HepG2 (cell line): ENCODE data around the gene SLC9A9. TPM values are rescaled to one million over a fixed set of nuclear protein-coding genes. Genes with fewer than 3 reads are reported as not detected.

ENCODE experiments used
- ATAC-seq: fragments of 200-7000 bp; cut with Tn5 transposase; 3 replicates; pipeline ENCODE4 v1.9.1; 2020; ENCODE audit warnings: mild to moderate bottlenecking, moderate library complexity
- BruUV-seq: library from RNA; stranded (reverse); fragments of 400-500 nt; replicated peaks from 2 replicates; lab custom pipeline; 2021; lab: Mats Ljungman, UMichigan
- CTCF ChIA-PET: fragments of 300-600 bp; formaldehyde crosslinking; extraction: SDS; loops from one replicate; lab custom pipeline; 2021; ENCODE audit warnings: low total read pairs, inconsistent platforms, low intra/inter-chr PET ratio; lab: Yijun Ruan, JAX
- POLR2A ChIA-PET: fragments of 350-600 bp; sonication (Branson Sonifier 250); formaldehyde crosslinking; loops from one replicate; lab custom pipeline; 2020; ENCODE audit warnings: antibody characterized with exemption, inconsistent platforms; lab: Yijun Ruan, JAX
- DNase-seq: peaks from one replicate; pipeline ENCODE4 v3.0.0-alpha.2; 2015; ENCODE audit warnings: low spot score
- FAIRE-seq: peaks from 3 replicates; lab custom pipeline; 2011; peaks lifted over from hg19 to GRCh38; lab: Jason Lieb, UNC
- H2AFZ ChIP-seq: one replicate; pipeline ENCODE4 v1.6.1; 2011; ENCODE audit warnings: low read length, inconsistent platforms
- H3K27ac ChIP-seq: fragments of 300-600 bp; 3 replicates; pipeline ENCODE4 v1.8.0; 2011; ENCODE audit warnings: mixed run types, mild to moderate bottlenecking, mixed read lengths, low read length, inconsistent platforms; ENCODE audit not compliant: insufficient read depth; ENCODE audit errors: extremely low read length
- H3K27me3 ChIP-seq, 2 experiments: fragments of 200-600 bp in 1 of 2; 2 replicates in 1 of 2; 3 replicates in 1 of 2; pipeline versions ENCODE4 v1.6.0 to v1.8.0; 2011; ENCODE audit warnings: low read length in 2 of 2, mild to moderate bottlenecking in 2 of 2, moderate library complexity in 2 of 2, inconsistent platforms in 1 of 2; ENCODE audit not compliant: insufficient read depth in 2 of 2, control insufficient read depth in 1 of 2
- H3K36me3 ChIP-seq, 2 experiments: fragments of 200-600 bp in 1 of 2; replicated peaks in 1 of 2; 2 replicates in 1 of 2; 3 replicates in 1 of 2; pipeline versions ENCODE4 v1.5.1 to v1.8.0; 2011; ENCODE audit warnings: low read length in 2 of 2, inconsistent platforms in 1 of 2; ENCODE audit not compliant: insufficient read depth in 2 of 2, control insufficient read depth in 1 of 2
- H3K4me1 ChIP-seq: 2 replicates; pipeline ENCODE4 v1.5.1; 2012; ENCODE audit warnings: low read length, inconsistent platforms; ENCODE audit not compliant: insufficient read depth
- H3K4me2 ChIP-seq: 2 replicates; pipeline ENCODE4 v1.6.0; 2011; ENCODE audit warnings: low read depth, low read length, inconsistent platforms
- H3K4me3 ChIP-seq, 3 experiments: fragments of 200-600 bp in 1 of 3; sonication (generic), shearing (Covaris generic) in 1 of 3; replicated peaks in 1 of 3; 2 replicates each; pipeline ENCODE4 v1.5.1; 2011 to 2016; ENCODE audit warnings: low read length in 3 of 3, inconsistent platforms in 2 of 3, low read depth in 2 of 3, mild to moderate bottlenecking in 2 of 3, control low read depth in 1 of 3, mixed read lengths in 1 of 3; ENCODE audit not compliant: insufficient read depth in 1 of 3
- H3K79me2 ChIP-seq: one replicate; pipeline ENCODE4 v1.6.1; 2011; ENCODE audit warnings: low read length, inconsistent platforms; ENCODE audit not compliant: insufficient read depth
- H3K9ac ChIP-seq: 2 replicates; pipeline ENCODE4 v1.6.0; 2011; ENCODE audit warnings: mild to moderate bottlenecking, low read depth, low read length, inconsistent platforms; ENCODE audit not compliant: insufficient read depth
- H3K9me3 ChIP-seq: 2 replicates; pipeline ENCODE4 v1.5.1; 2012; ENCODE audit warnings: mild to moderate bottlenecking, low read length
- H4K20me1 ChIP-seq: 2 replicates; pipeline ENCODE4 v1.6.0; 2011; ENCODE audit warnings: inconsistent platforms, mild to moderate bottlenecking, low read length, moderate library complexity; ENCODE audit not compliant: insufficient read depth
- BATF2 ChIP-seq: sonication (generic); formaldehyde crosslinking; IDR thresholded peaks from 2 replicates; pipeline ENCODE4 v1.8.0; 2022; ENCODE audit warnings: mild to moderate bottlenecking, missing genetic modification reagents, moderate library complexity
- BCL6 ChIP-seq: IDR thresholded peaks from 2 replicates; pipeline ENCODE4 v1.6.1; 2016; ENCODE audit warnings: missing genetic modification reagents, missing compliant biosample characterization
- GATAD2A ChIP-seq: IDR thresholded peaks from 2 replicates; pipeline ENCODE4 v1.6.1; 2016
- RARG ChIP-seq: sonication (generic); formaldehyde crosslinking; IDR thresholded peaks from 2 replicates; pipeline ENCODE4 v1.4.0; 2020; ENCODE audit warnings: low read depth, mild to moderate bottlenecking, missing genetic modification reagents
- THRA ChIP-seq: sonication (generic); formaldehyde crosslinking; IDR thresholded peaks from 2 replicates; pipeline ENCODE4 v1.4.0; 2020; ENCODE audit warnings: missing genetic modification reagents, borderline replicate concordance
- ZFP62 ChIP-seq: sonication (generic); formaldehyde crosslinking; IDR thresholded peaks from 2 replicates; pipeline ENCODE4 v1.4.0; 2020; ENCODE audit warnings: missing genetic modification reagents
- ZKSCAN5 ChIP-seq: sonication (generic); formaldehyde crosslinking; IDR thresholded peaks from 2 replicates; pipeline ENCODE4 v1.5.1; 2020; ENCODE audit warnings: mild to moderate bottlenecking, missing genetic modification reagents
- ZNF468 ChIP-seq: sonication (generic); formaldehyde crosslinking; IDR thresholded peaks from 2 replicates; pipeline ENCODE4 v1.8.0; 2022; ENCODE audit warnings: mild to moderate bottlenecking, moderate library complexity, missing genetic modification reagents
- ZNF501 ChIP-seq: sonication (generic); formaldehyde crosslinking; IDR thresholded peaks from 2 replicates; pipeline ENCODE4 v1.5.1; 2020; ENCODE audit warnings: mild to moderate bottlenecking, moderate library complexity, missing genetic modification reagents
- ZNF549 ChIP-seq: sonication (generic); formaldehyde crosslinking; IDR thresholded peaks from 2 replicates; pipeline ENCODE4 v1.5.0; 2020; ENCODE audit warnings: missing genetic modification reagents
- ZNF629 ChIP-seq: sonication (generic); formaldehyde crosslinking; conservative IDR thresholded peaks from 2 replicates; pipeline ENCODE4 v1.5.0; 2020; ENCODE audit warnings: missing genetic modification reagents
- WGBS: methylation state at CpG from one replicate; pipeline ENCODE4 v1.1.6; 2017; ENCODE audit warnings: low lambda C conversion rate; 5-methylcytosine and 5-hydroxymethylcytosine counted together
- in situ Hi-C: cut with HindIII; loops from 2 replicates; pipeline ENCODE4 v1.10.0; 2017; ENCODE audit warnings: low pct_unique_long_range_greater_than_20kb; ENCODE audit not compliant: extremely low pct_ligation_motif_present
- intact Hi-C: fragments of 100-400 bp; cut with micrococcal nuclease; formaldehyde crosslinking; loops from one replicate; pipeline ENCODE4 v1.10.0; 2022; ENCODE audit not compliant: unreplicated experiment
- polyA plus RNA-seq, 8 experiments: library from polyadenylated mRNA; depleted of rRNA in 3 of 8; stranded (reverse) in 7 of 8; unstranded in 1 of 8; fragments of >200 nt; fragmentation: Illumina TruSeq in 4 of 8; extraction: Trizol in 4 of 8; gene quantifications; 2 replicates each; pipeline versions ENCODE4 v1.2.1 to v1.2.3, GENCODE V29; 2011 to 2016; ENCODE audit warnings: low read depth in 4 of 8, missing spikeins in 1 of 8, mixed read lengths in 1 of 8; ENCODE audit not compliant: insufficient read depth in 1 of 8
- total RNA-seq, 5 experiments: library from RNA; depleted of rRNA; stranded (reverse); fragments of >200 nt; fragmentation: Illumina TruSeq; extraction: Trizol; gene quantifications; 2 replicates each; pipeline ENCODE4 v1.2.3, GENCODE V29; 2016; ENCODE audit warnings: low read depth in 1 of 5
- TF ChIP-seq, protein P1 (sequence below): IDR thresholded peaks from 2 replicates; pipeline ENCODE4 v1.6.1; 2016; ENCODE audit warnings: low read depth, borderline replicate concordance

The SLC9A9 gene
- total and polyA plus RNA-seq, 2 of the 13 experiments (the other 11 are each of a cell fraction or from before 2014, with no cell fraction given) = not detected

- TF ChIP-seq RARG (CRISPR knock-in tag) (no peak), ZFP62 (CRISPR knock-in tag) (no peak)
- H3K4me3 ChIP-seq = no peak overlapping the region
- no peaks in the 10 kb centered on the region for H3K9me3 ChIP-seq
- FAIRE-seq = no peak
- WGBS = 14% methylated on average over 1 of the region's 1 CpG
- H2AFZ ChIP-seq = no peak overlapping the region
- H3K36me3 ChIP-seq = no peaks in the 10 kb centered on the region
- H3K27ac ChIP-seq = no peak overlapping the region
- DNase-seq = no peak
- intact Hi-C loops (no loop called here), in situ Hi-C loops (no loop called here)
- H3K27me3 ChIP-seq = no peaks in the 10 kb centered on the region
- no TSS peak for BruUV-seq
- no peaks in the 10 kb centered on the region for H4K20me1 ChIP-seq
- no peaks in the 10 kb centered on the region for H3K79me2 ChIP-seq
- no peak overlapping the region for H3K4me2 ChIP-seq
- ATAC-seq = no peak
- ChIA-PET CTCF (no interaction called here), POLR2A (no interaction called here)
- H3K4me1 ChIP-seq = no peaks in the 10 kb centered on the region
- H3K9ac ChIP-seq = no peak overlapping the region
Observed at GRCh38 chr3:143700431-143700975, 147.8 kb downstream of the SLC9A9 start.

- DNase-seq (no peak), ATAC-seq (no peak; the same call in 1 of the 3 replicates), FAIRE-seq (no peak)
- H3K4me2 ChIP-seq = no peak overlapping the region
- WGBS = 22% methylated on average over 3 of the region's 3 CpGs
- intact Hi-C loops (no loop called here), in situ Hi-C loops (no loop called here)
- no peaks in the 10 kb centered on the region for H3K9me3 ChIP-seq
- CTCF ChIA-PET = no interaction called here
- no TSS peak for BruUV-seq
- no peak overlapping the region for H3K9ac ChIP-seq
- H3K4me3 ChIP-seq = no peak overlapping the region
- H3K27me3 ChIP-seq = no peaks in the 10 kb centered on the region
- H3K79me2 ChIP-seq = no peaks in the 10 kb centered on the region
- H3K36me3 ChIP-seq = no peaks in the 10 kb centered on the region
- no peaks in the 10 kb centered on the region for H3K4me1 ChIP-seq
- POLR2A ChIA-PET = no interaction called here
- H2AFZ ChIP-seq = no peak overlapping the region
- TF ChIP-seq BATF2 (CRISPR knock-in tag) (no peak), THRA (no peak), BCL6 (no peak), ZKSCAN5 (CRISPR knock-in tag) (no peak), GATAD2A (CRISPR knock-in tag) (no peak), ZNF629 (CRISPR knock-in tag) (no peak), ZNF468 (CRISPR knock-in tag) (no peak), ZNF549 (CRISPR knock-in tag) (no peak), ZNF501 (CRISPR knock-in tag) (no peak)
- TF ChIP-seq, protein P1, sequence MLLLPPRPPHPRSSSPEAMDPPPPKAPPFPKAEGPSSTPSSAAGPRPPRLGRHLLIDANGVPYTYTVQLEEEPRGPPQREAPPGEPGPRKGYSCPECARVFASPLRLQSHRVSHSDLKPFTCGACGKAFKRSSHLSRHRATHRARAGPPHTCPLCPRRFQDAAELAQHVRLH (CRISPR knock-in tag) = no peak
- H3K27ac ChIP-seq = no peak overlapping the region
- H4K20me1 ChIP-seq = no peaks in the 10 kb centered on the region
Observed at GRCh38 chr3:143699424-143699823, 148.8 kb downstream of the SLC9A9 start.
